ENCODE data around the gene AMBRA1. TPM values are rescaled to one million over a fixed set of nuclear protein-coding genes. Genes with fewer than 3 reads are reported as not detected.
"Not testable (repeated sequence)": the region's sequence is repeated elsewhere in the genome, so short reads cannot be mapped to it uniquely, and the experiment has no call there.

AMBRA1 gene
- total and polyA plus RNA-seq, 4 donors = 21.3 to 29.6 (median 28.4) TPM

GRCh38 chr11:46526216-46527215, 67.3 kb downstream of the AMBRA1 start:
- 57% methylated on average over 1 of the region's 2 CpGs for WGBS (ENCODE audit: insufficient coverage)
- Histone ChIP-seq H3K9me3 (ENCODE audit: control insufficient read depth, insufficient read depth, low read length) (no peaks in the 10 kb centered on the region), H3K27ac (ENCODE audit: low read depth, low read length) (no peak overlapping the region), H3K4me3 (ENCODE audit: low read depth, low read length) (no peak overlapping the region), H3K36me3 (ENCODE audit: control insufficient read depth, insufficient read depth, low read length) (no peaks in the 10 kb centered on the region), H3K4me1 (ENCODE audit: control insufficient read depth, insufficient read depth, low read length) (peaks cover 3% of the 10 kb centered on the region), H3K27me3 (ENCODE audit: control insufficient read depth, insufficient read depth, low read length) (no peaks in the 10 kb centered on the region)
- no peak for DNase-seq (ENCODE audit: low read depth in 4 of 6, low spot score in 6 of 6)

- no peaks in the 10 kb centered on the region for H3K9me3 ChIP-seq (ENCODE audit: control insufficient read depth, insufficient read depth, low read length)
- H3K27me3 ChIP-seq (ENCODE audit: control insufficient read depth, insufficient read depth, low read length) = no peaks in the 10 kb centered on the region
- DNase-seq (ENCODE audit: low read depth in 4 of 6, low spot score in 6 of 6) = no peak
- H3K27ac ChIP-seq (ENCODE audit: low read depth, low read length) = no peak overlapping the region
- H3K36me3 ChIP-seq (ENCODE audit: control insufficient read depth, insufficient read depth, low read length) = no peaks in the 10 kb centered on the region
- peaks cover 12% of the 10 kb centered on the region for H3K4me1 ChIP-seq (ENCODE audit: control insufficient read depth, insufficient read depth, low read length)
- H3K4me3 ChIP-seq (ENCODE audit: low read depth, low read length) = no peak overlapping the region
These were observed 69.5 kb downstream of the AMBRA1 start for GRCh38 chr11:46524201-46524770.

- no CpG with 5 or more reads among the region's 6 CpGs for WGBS (ENCODE audit: insufficient coverage)
- Histone ChIP-seq H3K27me3 (ENCODE audit: control insufficient read depth, insufficient read depth, low read length) (no peaks in the 10 kb centered on the region), H3K9me3 (ENCODE audit: control insufficient read depth, insufficient read depth, low read length) (no peaks in the 10 kb centered on the region), H3K4me1 (ENCODE audit: control insufficient read depth, insufficient read depth, low read length) (peaks cover 15% of the 10 kb centered on the region), H3K36me3 (ENCODE audit: control insufficient read depth, insufficient read depth, low read length) (no peaks in the 10 kb centered on the region), H3K27ac (ENCODE audit: low read depth, low read length) (no peak overlapping the region), H3K4me3 (ENCODE audit: low read depth, low read length) (no peak overlapping the region)
- peak in 1 of 6 donors; percentile 42 for DNase-seq (ENCODE audit: low read depth in 4 of 6, low spot score in 6 of 6)
These were observed 70.5 kb downstream of the AMBRA1 start for GRCh38 chr11:46523290-46523689.

GRCh38 chr11:46522682-46523281, 71.0 kb downstream of the AMBRA1 start:
- Histone ChIP-seq H3K4me1 (ENCODE audit: control insufficient read depth, insufficient read depth, low read length) (peaks cover 15% of the 10 kb centered on the region), H3K27me3 (ENCODE audit: control insufficient read depth, insufficient read depth, low read length) (no peaks in the 10 kb centered on the region), H3K36me3 (ENCODE audit: control insufficient read depth, insufficient read depth, low read length) (no peaks in the 10 kb centered on the region), H3K27ac (ENCODE audit: low read depth, low read length) (no peak overlapping the region), H3K9me3 (ENCODE audit: control insufficient read depth, insufficient read depth, low read length) (no peaks in the 10 kb centered on the region), H3K4me3 (ENCODE audit: low read depth, low read length) (no peak overlapping the region)
- no peak for DNase-seq (ENCODE audit: low read depth in 4 of 6, low spot score in 6 of 6)
- 67% methylated on average over 1 of the region's 5 CpGs for WGBS (ENCODE audit: insufficient coverage)

GRCh38 chr11:46521961-46522681, 71.7 kb downstream of the AMBRA1 start:
- DNase-seq (ENCODE audit: low read depth in 4 of 6, low spot score in 6 of 6) = no peak
- peaks cover 15% of the 10 kb centered on the region for H3K4me1 ChIP-seq (ENCODE audit: control insufficient read depth, insufficient read depth, low read length)
- no peak overlapping the region for H3K27ac ChIP-seq (ENCODE audit: low read depth, low read length)
- no peaks in the 10 kb centered on the region for H3K36me3 ChIP-seq (ENCODE audit: control insufficient read depth, insufficient read depth, low read length)
- no peak overlapping the region for H3K4me3 ChIP-seq (ENCODE audit: low read depth, low read length)
- WGBS (ENCODE audit: insufficient coverage) = 88% methylated on average over 2 of the region's 4 CpGs
- no peaks in the 10 kb centered on the region for H3K27me3 ChIP-seq (ENCODE audit: control insufficient read depth, insufficient read depth, low read length)
- no peaks in the 10 kb centered on the region for H3K9me3 ChIP-seq (ENCODE audit: control insufficient read depth, insufficient read depth, low read length)

GRCh38 chr11:46520971-46521745, 72.7 kb downstream of the AMBRA1 start:
- no peaks in the 10 kb centered on the region for H3K27me3 ChIP-seq (ENCODE audit: control insufficient read depth, insufficient read depth, low read length)
- DNase-seq (ENCODE audit: low read depth in 4 of 6, low spot score in 6 of 6) = peak in 2 of 6 donors; percentile 56 to 73
- H3K27ac ChIP-seq (ENCODE audit: low read depth, low read length) = no peak overlapping the region
- H3K4me1 ChIP-seq (ENCODE audit: control insufficient read depth, insufficient read depth, low read length) = peaks cover 15% of the 10 kb centered on the region
- WGBS (ENCODE audit: insufficient coverage) = 57% methylated on average over 1 of the region's 8 CpGs
- H3K9me3 ChIP-seq (ENCODE audit: control insufficient read depth, insufficient read depth, low read length) = no peaks in the 10 kb centered on the region
- H3K36me3 ChIP-seq (ENCODE audit: control insufficient read depth, insufficient read depth, low read length) = no peaks in the 10 kb centered on the region
- H3K4me3 ChIP-seq (ENCODE audit: low read depth, low read length) = no peak overlapping the region

DNA sequence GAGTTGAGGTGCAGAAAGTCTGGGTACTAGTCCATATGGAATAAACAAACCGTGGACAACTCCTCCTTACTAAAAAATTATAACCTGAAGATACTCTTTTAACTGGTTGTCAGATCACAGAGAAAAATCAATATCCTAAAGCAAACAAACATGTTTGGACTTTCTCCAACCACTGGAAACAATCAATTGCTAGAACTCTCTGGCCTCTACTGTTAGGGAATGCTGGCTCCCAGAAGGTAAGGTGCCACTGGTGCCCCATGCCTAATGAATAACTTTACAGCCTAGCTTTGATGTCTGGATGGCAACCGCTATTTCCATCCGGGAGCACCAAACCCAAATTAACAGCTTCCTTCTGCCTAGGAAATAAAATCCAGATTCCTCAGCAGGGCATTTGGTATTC, 74.5 kb downstream of the AMBRA1 start:
- Histone ChIP-seq H3K36me3 (ENCODE audit: control insufficient read depth, insufficient read depth, low read length) (no peaks in the 10 kb centered on the region), H3K9me3 (ENCODE audit: control insufficient read depth, insufficient read depth, low read length) (no peaks in the 10 kb centered on the region), H3K4me1 (ENCODE audit: control insufficient read depth, insufficient read depth, low read length) (peaks cover 18% of the 10 kb centered on the region), H3K27ac (ENCODE audit: low read depth, low read length) (no peak overlapping the region), H3K4me3 (ENCODE audit: low read depth, low read length) (no peak overlapping the region), H3K27me3 (ENCODE audit: control insufficient read depth, insufficient read depth, low read length) (no peaks in the 10 kb centered on the region)
- WGBS (ENCODE audit: insufficient coverage) = no CpG with 5 or more reads among the region's 3 CpGs
- no peak for DNase-seq (ENCODE audit: low read depth in 4 of 6, low spot score in 6 of 6)

- H3K4me1 ChIP-seq (ENCODE audit: control insufficient read depth, insufficient read depth, low read length) = peaks cover 22% of the 10 kb centered on the region
- not testable (repeated sequence) for DNase-seq (ENCODE audit: low read depth in 4 of 6, low spot score in 6 of 6); H3K9me3 ChIP-seq (ENCODE audit: control insufficient read depth, insufficient read depth, low read length); H3K27ac ChIP-seq (ENCODE audit: low read depth, low read length); H3K27me3 ChIP-seq (ENCODE audit: control insufficient read depth, insufficient read depth, low read length); H3K36me3 ChIP-seq (ENCODE audit: control insufficient read depth, insufficient read depth, low read length); H3K4me3 ChIP-seq (ENCODE audit: low read depth, low read length)
- 92% methylated on average over 2 of the region's 7 CpGs for WGBS (ENCODE audit: insufficient coverage)
These were observed 74.9 kb downstream of the AMBRA1 start for GRCh38 chr11:46518928-46519327.

DNA sequence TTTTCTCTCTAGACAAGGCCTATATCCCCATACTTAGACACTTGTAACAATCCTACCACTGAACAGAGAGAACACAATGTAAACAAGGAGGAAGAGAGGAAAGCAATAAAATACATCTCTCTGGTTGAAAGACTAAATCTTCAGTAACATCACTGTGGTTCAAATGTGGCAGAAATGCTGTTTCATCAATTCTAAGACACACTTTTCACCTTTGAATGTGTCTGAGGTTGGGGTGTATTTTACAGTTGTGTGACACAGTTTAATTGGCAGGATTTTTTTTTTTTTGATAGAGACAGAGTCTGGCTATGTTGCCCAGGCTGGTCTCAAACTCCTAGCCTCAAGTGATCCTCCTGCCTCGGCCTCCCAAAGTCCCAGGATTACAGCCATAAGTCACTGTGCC, 79.5 kb downstream of the AMBRA1 start:
- Histone ChIP-seq H3K27ac (ENCODE audit: low read depth, low read length) (no peak overlapping the region), H3K9me3 (ENCODE audit: control insufficient read depth, insufficient read depth, low read length) (no peaks in the 10 kb centered on the region), H3K27me3 (ENCODE audit: control insufficient read depth, insufficient read depth, low read length) (no peaks in the 10 kb centered on the region), H3K36me3 (ENCODE audit: control insufficient read depth, insufficient read depth, low read length) (no peaks in the 10 kb centered on the region), H3K4me1 (ENCODE audit: control insufficient read depth, insufficient read depth, low read length) (peaks cover 14% of the 10 kb centered on the region), H3K4me3 (ENCODE audit: low read depth, low read length) (no peak overlapping the region)
- DNase-seq (ENCODE audit: low read depth in 4 of 6, low spot score in 6 of 6) = no peak
- no CpG with 5 or more reads among the region's 1 CpG for WGBS (ENCODE audit: insufficient coverage)

Data from spinal cord (tissue), 10 donors.